CD4-positive, CD25-positive, alpha-beta regulatory T cell (primary cell): ENCODE results near the gene TRAPPC5. TPM values are rescaled to one million over a fixed set of nuclear protein-coding genes. Genes with fewer than 3 reads are reported as not detected.

ENCODE experiments used
- ATAC-seq, 2 donors: fragments of 150-1000 bp; cut with Tn5 transposase; one replicate each; pipeline ENCODE4 v1.10.0; 2021; ENCODE audit warnings: low read depth in 2 of 2, moderate number of reproducible peaks in 2 of 2, moderate library complexity in 1 of 2
- DNase-seq, 3 donors: peaks; one replicate each; pipeline versions ENCODE4 v3.0.0 to v3.0.0-alpha.2; 2012 to 2022; ENCODE audit warnings: mixed read lengths in 1 of 3
- H3K27ac ChIP-seq: one replicate; pipeline ENCODE4 v1.7.0; 2013; ENCODE audit warnings: mild to moderate bottlenecking, low read length; ENCODE audit not compliant: insufficient read depth, poor library complexity, severe bottlenecking
- H3K27me3 ChIP-seq: one replicate; pipeline ENCODE4 v1.7.0; 2013; ENCODE audit warnings: low read length; ENCODE audit not compliant: control insufficient read depth, insufficient read depth
- H3K36me3 ChIP-seq: one replicate; pipeline ENCODE4 v1.7.0; 2013; ENCODE audit warnings: mild to moderate bottlenecking, low read length, moderate library complexity; ENCODE audit not compliant: control insufficient read depth, insufficient read depth
- H3K4me1 ChIP-seq: 2 replicates; pipeline ENCODE4 v1.7.0; 2013; ENCODE audit warnings: mild to moderate bottlenecking, low read length; ENCODE audit not compliant: insufficient read depth, control insufficient read depth, poor library complexity, severe bottlenecking
- H3K4me3 ChIP-seq: one replicate; pipeline ENCODE4 v1.7.0; 2013; ENCODE audit warnings: low read depth, mild to moderate bottlenecking, low read length, moderate library complexity
- H3K9me3 ChIP-seq, 2 experiments: 1 replicate in 1 of 2; 2 replicates in 1 of 2; pipeline ENCODE4 v1.7.0; 2013; ENCODE audit warnings: low read length in 2 of 2, mild to moderate bottlenecking in 1 of 2, moderate library complexity in 1 of 2; ENCODE audit not compliant: control insufficient read depth in 2 of 2
- H3K27ac Mint-ChIP-seq, 3 donors: one replicate each; pipeline ENCODE4 v1.8.0; 2020 to 2022; ENCODE audit warnings: mild to moderate bottlenecking in 3 of 3, mixed read lengths in 3 of 3, moderate library complexity in 2 of 3
- H3K27me3 Mint-ChIP-seq: one replicate; pipeline ENCODE4 v1.8.0; 2022; ENCODE audit warnings: mild to moderate bottlenecking, mixed read lengths
- H3K36me3 Mint-ChIP-seq: one replicate; pipeline ENCODE4 v1.8.0; 2020; ENCODE audit warnings: mixed read lengths
- H3K4me1 Mint-ChIP-seq, 4 donors: one replicate each; pipeline ENCODE4 v1.8.0; 2020 to 2022; ENCODE audit warnings: mixed read lengths in 4 of 4, mild to moderate bottlenecking in 1 of 4
- H3K4me3 Mint-ChIP-seq, 4 donors: one replicate each; pipeline ENCODE4 v1.8.0; 2020 to 2022; ENCODE audit warnings: mild to moderate bottlenecking in 4 of 4, mixed read lengths in 4 of 4, moderate library complexity in 3 of 4
- H3K9me3 Mint-ChIP-seq, 7 donors: one replicate each; pipeline ENCODE4 v1.8.0; 2020 to 2022; ENCODE audit warnings: mixed read lengths in 7 of 7, mild to moderate bottlenecking in 3 of 7, moderate library complexity in 2 of 7
- polyA plus RNA-seq, 4 donors: library from polyadenylated mRNA; unstranded; fragments of 300-500 nt; fragmentation: Illumina TruSeq; gene quantifications; one replicate each; pipeline ENCODE4 v1.2.3, GENCODE V29; 2021
- total RNA-seq: library from RNA; stranded (reverse); gene quantifications from one replicate; pipeline ENCODE4 v1.2.3, GENCODE V29; 2022

TRAPPC5 gene
- total and polyA plus RNA-seq, 5 donors from 2014 or later = 63.9 to 229 (median 180) TPM

DNA sequence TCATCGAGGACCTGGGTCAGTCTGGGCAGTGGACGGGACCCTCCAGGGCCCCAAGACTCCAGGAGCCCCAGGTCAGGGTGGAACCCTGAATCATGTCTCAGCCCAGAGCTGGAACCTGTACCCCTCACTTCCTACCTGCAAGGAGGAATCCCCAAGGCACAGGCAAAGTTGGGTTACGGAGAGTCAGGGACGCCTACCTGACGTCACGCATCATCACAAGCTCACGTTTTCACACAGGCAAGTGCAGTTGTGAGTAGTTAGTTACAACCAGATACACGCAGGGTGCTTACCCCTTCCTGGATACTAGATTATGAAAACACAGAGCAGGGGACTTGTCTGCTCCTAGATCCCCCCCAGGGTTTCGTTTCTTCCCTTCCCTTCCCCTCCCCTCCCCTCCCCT, 9.8 kb upstream of the TRAPPC5 start:
- H3K4me3 Mint-ChIP-seq = peak overlapping the region in 1 of 4 donors; percentile 62

DNA sequence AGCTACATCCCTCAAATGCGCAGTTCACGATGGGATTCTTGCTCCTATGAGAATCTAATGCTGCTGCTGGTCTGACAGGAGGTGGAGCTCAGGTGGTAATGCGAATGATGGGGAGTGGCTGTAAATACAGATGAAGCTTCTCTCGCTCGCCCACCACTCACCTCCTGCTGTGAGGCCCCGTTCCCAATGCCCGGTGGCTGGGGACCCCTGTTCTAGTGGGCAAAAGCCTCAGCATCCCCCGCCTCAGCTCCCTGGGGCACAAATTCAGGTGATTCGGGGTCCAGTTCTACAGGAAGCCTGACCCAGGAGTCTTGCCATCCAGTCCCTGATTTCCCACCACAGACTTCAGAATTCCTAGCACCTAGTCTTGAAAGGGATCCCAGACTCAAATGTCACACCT, 8.1 kb upstream of the TRAPPC5 start:
- no peak overlapping the region for H3K4me3 ChIP-seq
- peaks cover 12% of the 10 kb centered on the region for H3K4me1 ChIP-seq
- Mint-ChIP-seq H3K4me1 (peaks cover 5 to 24% (median 10%) of the 10 kb centered on the region in 4 donors), H3K27me3 (peaks cover 54% of the 10 kb centered on the region), H3K4me3 (no peak overlapping the region), H3K36me3 (no peaks in the 10 kb centered on the region), H3K27ac (no peak overlapping the region), H3K9me3 (peaks cover 0 to 1% (median 0%) of the 10 kb centered on the region in 7 donors)
- H3K27ac ChIP-seq = no peak overlapping the region
- no peaks in the 10 kb centered on the region for H3K36me3 ChIP-seq
- ATAC-seq = no peak
- peaks cover 2% of the 10 kb centered on the region for H3K27me3 ChIP-seq
- no peaks in the 10 kb centered on the region for H3K9me3 ChIP-seq
- DNase-seq = no peak

More for the DNA sequence above, 9.8 kb upstream of the TRAPPC5 start:
- no peak overlapping the region for H3K27ac ChIP-seq
- H3K9me3 ChIP-seq = no peaks in the 10 kb centered on the region
- peaks cover 44% of the 10 kb centered on the region for H3K27me3 Mint-ChIP-seq
- H3K4me1 ChIP-seq = peaks cover 3% of the 10 kb centered on the region
- no peaks in the 10 kb centered on the region for H3K36me3 ChIP-seq
- no peak for ATAC-seq
- DNase-seq = no peak
- H3K4me3 ChIP-seq = no peak overlapping the region
- H3K36me3 Mint-ChIP-seq = no peaks in the 10 kb centered on the region
- peaks cover 2 to 11% (median 6%) of the 10 kb centered on the region in 4 donors for H3K4me1 Mint-ChIP-seq
- peaks cover under 1% of the 10 kb centered on the region for H3K27me3 ChIP-seq
- no peak overlapping the region for H3K27ac Mint-ChIP-seq
- H3K9me3 Mint-ChIP-seq = peaks cover 0 to under 1% (median 0%) of the 10 kb centered on the region in 7 donors

DNA sequence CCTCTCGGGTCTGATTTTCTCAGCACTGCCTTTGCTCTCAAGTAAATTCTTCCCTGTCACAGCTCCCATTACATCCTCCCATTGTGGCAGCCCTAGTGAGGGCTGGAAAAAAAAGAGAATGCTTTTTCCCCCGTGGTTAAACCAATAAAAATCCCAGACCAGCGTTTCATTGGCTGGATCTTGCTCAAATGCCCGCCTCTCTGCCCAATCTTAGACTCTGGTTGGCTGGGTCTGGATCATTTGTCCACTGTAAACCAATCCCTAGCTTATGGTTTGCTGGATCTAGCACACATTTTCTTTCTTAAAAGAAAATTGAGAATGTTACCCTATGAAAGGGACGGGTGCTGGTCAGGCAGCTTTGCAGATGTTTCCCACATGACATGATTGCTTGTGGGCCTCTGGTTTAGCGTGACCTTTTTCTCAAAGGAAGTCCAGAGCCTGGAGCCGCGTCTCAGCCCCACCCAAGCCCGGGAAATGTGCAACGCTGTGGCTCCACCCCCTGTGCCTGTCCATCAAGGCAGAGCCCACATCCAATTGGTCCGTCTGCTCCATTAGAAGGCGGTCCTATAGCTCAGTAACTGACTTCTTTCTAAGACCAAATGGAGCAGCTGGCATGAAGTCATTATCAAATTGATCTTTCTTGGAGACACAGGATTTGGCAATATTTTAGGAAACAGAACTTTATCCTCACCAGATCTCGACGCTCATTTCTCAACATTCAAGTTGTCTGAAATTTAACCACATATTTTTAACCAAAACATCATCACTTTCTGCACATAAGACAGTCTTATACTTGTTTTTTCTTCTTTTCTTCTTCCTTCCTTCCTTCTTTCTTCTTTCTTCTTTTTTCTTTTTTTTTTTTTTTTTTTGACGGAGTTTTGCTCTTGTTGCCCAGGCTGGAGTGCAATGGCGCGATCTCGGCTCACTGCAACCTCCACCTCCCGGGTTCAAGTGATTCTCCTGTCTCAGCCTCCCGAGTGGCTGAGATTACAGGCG, 6.3 kb upstream of the TRAPPC5 start:
- Histone ChIP-seq H3K9me3 (no peaks in the 10 kb centered on the region), H3K27ac (no peak overlapping the region), H3K27me3 (peaks cover 2% of the 10 kb centered on the region), H3K36me3 (no peaks in the 10 kb centered on the region), H3K4me3 (no peak overlapping the region), H3K4me1 (peaks cover 18% of the 10 kb centered on the region)
- H3K27ac Mint-ChIP-seq = no peak overlapping the region
- H3K27me3 Mint-ChIP-seq = peaks cover 59% of the 10 kb centered on the region
- peaks cover 0 to 1% (median 0%) of the 10 kb centered on the region in 7 donors for H3K9me3 Mint-ChIP-seq
- peaks cover 8 to 35% (median 13%) of the 10 kb centered on the region in 4 donors for H3K4me1 Mint-ChIP-seq
- no peaks in the 10 kb centered on the region for H3K36me3 Mint-ChIP-seq
- H3K4me3 Mint-ChIP-seq = peak overlapping the region in 1 of 4 donors; percentile 61
- ATAC-seq (peak in 1 of 2 donors; percentile 38), DNase-seq (peak in 1 of 3 donors; percentile 70)

DNA sequence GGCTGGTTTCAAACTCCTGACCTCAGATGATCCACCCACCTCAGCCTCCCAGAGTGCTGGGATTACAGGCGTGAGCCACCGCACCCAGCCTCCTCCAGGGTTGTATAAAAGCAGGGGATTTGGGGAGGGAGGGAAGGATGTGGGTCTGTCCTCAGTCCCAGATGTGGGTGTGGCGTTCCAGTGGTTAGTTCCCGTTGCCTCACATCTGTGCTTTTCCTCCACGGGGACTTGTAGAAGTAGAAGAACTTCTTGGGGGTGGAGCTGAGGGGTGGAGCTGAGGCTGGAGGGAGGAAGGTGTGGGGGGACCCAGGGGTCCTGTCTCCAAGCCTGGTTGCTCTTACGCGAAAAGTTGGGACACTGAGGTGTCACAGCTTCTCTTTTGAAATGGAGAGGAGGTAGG, 4.3 kb upstream of the TRAPPC5 start:
- ATAC-seq (no peak), DNase-seq (no peak)
- no peak overlapping the region for H3K27ac Mint-ChIP-seq
- H3K9me3 Mint-ChIP-seq = peaks cover 0 to 1% (median 0%) of the 10 kb centered on the region in 7 donors
- H3K4me1 Mint-ChIP-seq = peaks cover 9 to 40% (median 16%) of the 10 kb centered on the region in 4 donors
- no peak overlapping the region for H3K4me3 ChIP-seq
- H3K27me3 ChIP-seq = peaks cover 2% of the 10 kb centered on the region
- H3K36me3 ChIP-seq = no peaks in the 10 kb centered on the region
- H3K4me3 Mint-ChIP-seq = peak overlapping the region in 1 of 4 donors; percentile 52
- peaks cover 49% of the 10 kb centered on the region for H3K27me3 Mint-ChIP-seq
- peaks cover 30% of the 10 kb centered on the region for H3K4me1 ChIP-seq
- no peaks in the 10 kb centered on the region for H3K9me3 ChIP-seq
- H3K27ac ChIP-seq = no peak overlapping the region
- no peaks in the 10 kb centered on the region for H3K36me3 Mint-ChIP-seq

DNA sequence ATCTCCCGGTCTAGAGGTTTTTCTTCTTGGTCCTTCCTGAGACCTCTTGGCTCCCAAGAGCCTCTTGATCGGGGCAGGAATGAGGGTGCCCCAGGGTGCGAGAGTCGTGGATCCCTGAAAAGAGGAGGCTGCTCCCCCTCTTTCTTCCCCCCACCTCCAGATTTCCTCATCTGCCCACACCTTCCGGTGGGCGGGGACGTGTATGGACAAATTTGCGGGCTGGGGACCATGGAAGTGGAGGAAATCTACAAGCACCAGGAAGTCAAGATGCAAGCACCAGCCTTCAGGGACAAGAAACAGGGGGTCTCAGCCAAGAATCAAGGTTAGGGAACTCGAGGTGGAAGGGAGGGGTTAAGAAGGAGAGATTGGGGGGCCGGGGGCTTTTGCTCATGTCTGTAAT, 3.8 kb upstream of the TRAPPC5 start, which contains the start of gene MCEMP1:
TSS of gene MCEMP1 (plus strand) at position 237 of the 400 bp plus-strand sequence. CDS start at position 268, 31 bp downstream.
- peaks cover 45% of the 10 kb centered on the region for H3K27me3 Mint-ChIP-seq

DNA sequence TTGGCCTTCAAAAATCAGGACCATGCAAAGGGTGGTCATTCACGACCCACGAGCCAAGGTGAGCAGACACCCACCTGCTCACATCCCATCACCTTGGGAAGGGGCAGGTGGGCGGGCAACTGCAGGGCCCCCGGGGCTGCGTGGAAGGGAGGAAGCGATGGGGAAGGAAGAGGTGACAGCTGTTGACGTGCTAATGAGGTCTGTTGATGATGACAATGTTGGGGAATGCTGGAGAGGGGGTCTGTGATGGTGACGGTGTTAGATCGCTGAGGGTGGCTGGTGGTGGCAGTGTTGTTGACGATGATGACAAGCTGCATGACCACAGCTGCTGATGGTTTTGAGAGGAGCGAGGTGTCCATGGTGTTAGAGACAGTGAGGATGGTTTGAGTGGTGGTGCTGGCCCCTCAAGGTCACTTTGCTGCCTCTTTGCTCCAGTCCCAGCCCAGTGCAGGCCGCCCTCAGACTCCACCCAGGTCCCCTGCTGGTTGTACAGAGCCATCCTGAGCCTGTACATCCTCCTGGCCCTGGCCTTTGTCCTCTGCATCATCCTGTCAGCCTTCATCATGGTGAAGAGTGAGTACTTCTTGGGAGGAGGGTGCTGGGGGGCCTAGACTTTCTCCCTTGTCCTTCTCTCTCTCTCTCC, 2.8 kb upstream of the TRAPPC5 start:
- Histone ChIP-seq H3K9me3 (no peaks in the 10 kb centered on the region), H3K27me3 (peaks cover 2% of the 10 kb centered on the region), H3K36me3 (peaks cover 4% of the 10 kb centered on the region), H3K27ac (no peak overlapping the region), H3K4me1 (peaks cover 40% of the 10 kb centered on the region), H3K4me3 (no peak overlapping the region)
- peaks cover 4% of the 10 kb centered on the region for H3K36me3 Mint-ChIP-seq
- H3K27me3 Mint-ChIP-seq = peaks cover 45% of the 10 kb centered on the region
- DNase-seq (no peak), ATAC-seq (no peak)
- H3K9me3 Mint-ChIP-seq = peaks cover 0 to 1% (median 0%) of the 10 kb centered on the region in 7 donors
- H3K4me1 Mint-ChIP-seq = peaks cover 11 to 46% (median 20%) of the 10 kb centered on the region in 4 donors
- H3K4me3 Mint-ChIP-seq = peak overlapping the region in 2 of 4 donors; percentile 43 to 52
- peak overlapping the region in 1 of 3 donors; percentile 69 for H3K27ac Mint-ChIP-seq

More for the DNA sequence above, 3.8 kb upstream of the TRAPPC5 start, which contains the start of gene MCEMP1:
- ATAC-seq (no peak), DNase-seq (no peak)
- H3K27ac Mint-ChIP-seq = peak within 1 kb of the TSS in 1 of 3 donors; percentile 87
- no peaks in the 10 kb centered on the region for H3K9me3 ChIP-seq
- H3K4me1 ChIP-seq = peaks cover 35% of the 10 kb centered on the region
- H3K9me3 Mint-ChIP-seq = peaks cover 0 to 1% (median 0%) of the 10 kb centered on the region in 7 donors
- H3K36me3 Mint-ChIP-seq = no peaks in the 10 kb centered on the region
- H3K27me3 ChIP-seq = peaks cover 2% of the 10 kb centered on the region
- peak within 1 kb of the TSS in 3 of 4 donors; percentile 43 to 52 (median 46) for H3K4me3 Mint-ChIP-seq
- no peak within 1 kb of the TSS for H3K4me3 ChIP-seq
- peaks cover 11 to 43% (median 19%) of the 10 kb centered on the region in 4 donors for H3K4me1 Mint-ChIP-seq
- H3K36me3 ChIP-seq = no peaks in the 10 kb centered on the region
- H3K27ac ChIP-seq = no peak within 1 kb of the TSS

DNA sequence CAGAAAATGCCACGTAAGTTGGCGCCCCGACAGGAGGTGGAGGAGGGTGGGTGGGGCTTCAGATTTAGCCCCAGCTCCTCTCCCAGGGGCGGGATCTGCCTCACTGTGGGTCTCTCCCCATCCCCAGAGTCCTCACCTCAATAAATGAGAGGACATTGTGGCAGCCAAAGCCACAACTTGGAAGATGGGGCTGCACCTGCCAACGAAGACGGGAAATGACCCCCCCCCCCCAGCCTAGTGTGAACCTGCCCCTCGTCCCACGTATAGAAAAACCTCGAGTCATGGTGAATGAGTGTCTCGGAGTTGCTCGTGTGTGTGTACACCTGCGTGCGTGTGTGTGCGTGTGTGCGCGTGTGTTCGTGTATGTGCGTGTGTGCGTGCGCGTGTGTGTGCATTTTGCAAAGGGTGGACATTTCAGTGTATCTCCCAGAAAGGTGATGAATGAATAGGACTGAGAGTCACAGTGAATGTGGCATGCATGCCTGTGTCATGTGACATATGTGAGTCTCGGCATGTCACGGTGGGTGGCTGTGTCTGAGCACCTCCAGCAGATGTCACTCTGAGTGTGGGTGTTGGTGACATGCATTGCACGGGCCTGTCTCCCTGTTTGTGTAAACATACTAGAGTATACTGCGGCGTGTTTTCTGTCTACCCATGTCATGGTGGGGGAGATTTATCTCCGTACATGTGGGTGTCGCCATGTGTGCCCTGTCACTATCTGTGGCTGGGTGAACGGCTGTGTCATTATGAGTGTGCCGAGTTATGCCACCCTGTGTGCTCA, 1.5 kb upstream of the TRAPPC5 start:
- H3K36me3 ChIP-seq = peaks cover 6% of the 10 kb centered on the region
- H3K27ac ChIP-seq = no peak overlapping the region

More for the DNA sequence above, 1.5 kb upstream of the TRAPPC5 start:
- Histone ChIP-seq H3K27me3 (peaks cover 2% of the 10 kb centered on the region), H3K9me3 (no peaks in the 10 kb centered on the region), H3K4me1 (peaks cover 40% of the 10 kb centered on the region), H3K4me3 (no peak overlapping the region)
- peaks cover 11 to 49% (median 20%) of the 10 kb centered on the region in 4 donors for H3K4me1 Mint-ChIP-seq
- H3K27me3 Mint-ChIP-seq = peaks cover 31% of the 10 kb centered on the region
- peak overlapping the region; percentile 4 to 60 (median 20) for H3K27ac Mint-ChIP-seq
- DNase-seq = peak; percentile 60 to 82 (median 81)
- peaks cover 0 to 1% (median 0%) of the 10 kb centered on the region in 7 donors for H3K9me3 Mint-ChIP-seq
- ATAC-seq = peak; percentile 76 to 79
- H3K4me3 Mint-ChIP-seq = peak overlapping the region; percentile 38 to 88 (median 74)
- peaks cover 5% of the 10 kb centered on the region for H3K36me3 Mint-ChIP-seq
